ENCODE results near the gene APBB2. TPM values are rescaled to one million over a fixed set of nuclear protein-coding genes. Genes with fewer than 3 reads are reported as not detected.

The APBB2 gene
- total RNA-seq, 4 donors from 2014 or later, result 47.5 to 99.9 (median 57.5) TPM

GRCh38 chr4:40788331-40788730, 426.0 kb downstream of the APBB2 start:
- Histone ChIP-seq H3K4me3 (no peak overlapping the region), H3K9me3 (no peaks in the 10 kb centered on the region), H3K4me1 (no peaks in the 10 kb centered on the region), H3K27me3 (no peaks in the 10 kb centered on the region), H3K36me3 (no peaks in the 10 kb centered on the region), H3K27ac (peak overlapping the region in 1 of 4 donors; percentile 22)
- no peak for TF ChIP-seq CTCF (IDR thresholded peaks at IDR 0.05)
- no peak for TF ChIP-seq POLR2A (IDR thresholded peaks at IDR 0.05)
- no peak for DNase-seq

- H3K4me1 ChIP-seq, result no peaks in the 10 kb centered on the region
- no peak for TF ChIP-seq CTCF (IDR thresholded peaks at IDR 0.05)
- no peak for TF ChIP-seq POLR2A (IDR thresholded peaks at IDR 0.05)
Measured at GRCh38 chr4:40785727-40786126, 428.6 kb downstream of the APBB2 start.

GRCh38 chr4:40782876-40783275, 431.5 kb downstream of the APBB2 start:
- Histone ChIP-seq H3K9me3 (no peaks in the 10 kb centered on the region), H3K27ac (no peak overlapping the region), H3K36me3 (no peaks in the 10 kb centered on the region), H3K27me3 (no peaks in the 10 kb centered on the region), H3K4me3 (no peak overlapping the region), H3K4me1 (no peaks in the 10 kb centered on the region)
- no peak for DNase-seq
- no peak for TF ChIP-seq CTCF (IDR thresholded peaks at IDR 0.05)
- TF ChIP-seq POLR2A (IDR thresholded peaks at IDR 0.05), result no peak

More at GRCh38 chr4:40785727-40786126, 428.6 kb downstream of the APBB2 start:
- Histone ChIP-seq H3K4me3 (no peak overlapping the region), H3K9me3 (no peaks in the 10 kb centered on the region), H3K27me3 (no peaks in the 10 kb centered on the region), H3K27ac (no peak overlapping the region), H3K36me3 (no peaks in the 10 kb centered on the region)
- no peak for DNase-seq

- Histone ChIP-seq H3K27ac (no peak overlapping the region), H3K4me3 (no peak overlapping the region), H3K27me3 (no peaks in the 10 kb centered on the region), H3K9me3 (no peaks in the 10 kb centered on the region), H3K4me1 (no peaks in the 10 kb centered on the region), H3K36me3 (no peaks in the 10 kb centered on the region)
- DNase-seq, result no peak
- no peak for TF ChIP-seq POLR2A (IDR thresholded peaks at IDR 0.05)
- no peak for TF ChIP-seq CTCF (IDR thresholded peaks at IDR 0.05)
Measured at GRCh38 chr4:40778090-40778489, 436.3 kb downstream of the APBB2 start.

GRCh38 chr4:40769266-40769665, 445.1 kb downstream of the APBB2 start:
- Histone ChIP-seq H3K4me1 (no peaks in the 10 kb centered on the region), H3K27ac (no peak overlapping the region), H3K4me3 (no peak overlapping the region), H3K36me3 (no peaks in the 10 kb centered on the region), H3K9me3 (no peaks in the 10 kb centered on the region), H3K27me3 (no peaks in the 10 kb centered on the region)
- DNase-seq, result no peak
- TF ChIP-seq CTCF (IDR thresholded peaks at IDR 0.05) (no peak), POLR2A (IDR thresholded peaks at IDR 0.05) (no peak)

GRCh38 chr4:40763228-40763716, 451.1 kb downstream of the APBB2 start:
- no peak for DNase-seq
- no peaks in the 10 kb centered on the region for H3K4me1 ChIP-seq
- H3K27me3 ChIP-seq, result no peaks in the 10 kb centered on the region
- H3K36me3 ChIP-seq, result no peaks in the 10 kb centered on the region
- no peaks in the 10 kb centered on the region for H3K9me3 ChIP-seq
- TF ChIP-seq CTCF (IDR thresholded peaks at IDR 0.05) (no peak), POLR2A (IDR thresholded peaks at IDR 0.05) (no peak)
- H3K4me3 ChIP-seq, result no peak overlapping the region
- no peak overlapping the region for H3K27ac ChIP-seq
